PC-3 (cell line): ENCODE data around the gene LPIN1. TPM values are rescaled to one million over a fixed set of nuclear protein-coding genes. Genes with fewer than 3 reads are reported as not detected.

Source experiments
- ATAC-seq: fragments of 200-7000 bp; cut with Tn5 transposase; 2 replicates; pipeline ENCODE4 v1.9.1; 2020; ENCODE audit warnings: mild to moderate bottlenecking, moderate library complexity
- BruUV-seq: library from RNA; stranded (reverse); fragments of 400-500 nt; replicated peaks from 2 replicates; lab custom pipeline; 2021; lab: Mats Ljungman, UMichigan
- CTCF ChIA-PET: fragments of 300-600 bp; sonication (Branson Sonifier 250); formaldehyde crosslinking; loops from one replicate; lab custom pipeline; 2022; ENCODE audit warnings: antibody characterized with exemption; lab: Charles Lee
- POLR2A ChIA-PET: fragments of 300-600 bp; sonication (Branson Sonifier 250); formaldehyde crosslinking; loops from one replicate; lab custom pipeline; 2022; ENCODE audit warnings: antibody characterized with exemption; ENCODE audit not compliant: unreplicated experiment; lab: Charles Lee
- DNase-seq: peaks from one replicate; pipeline ENCODE4 v3.0.0-alpha.2; 2015
- H2AFZ ChIP-seq: fragments of 300-600 bp; sonication (generic); 2 replicates; pipeline ENCODE4 v1.6.0; 2016; ENCODE audit warnings: antibody characterized with exemption, low read length
- H3F3A ChIP-seq: fragments of 300-600 bp; sonication (generic); one replicate; pipeline ENCODE4 v1.6.0; 2017; ENCODE audit warnings: antibody characterized with exemption, low read length, control low read depth, mild to moderate bottlenecking; ENCODE audit not compliant: unreplicated experiment
- H3K27ac ChIP-seq: fragments of 300-600 bp; sonication (generic); 2 replicates; pipeline ENCODE4 v1.5.1; 2016; ENCODE audit warnings: mild to moderate bottlenecking, low read length
- H3K27me3 ChIP-seq: fragments of 300-600 bp; sonication (generic); 2 replicates; pipeline ENCODE4 v1.6.1; 2016; ENCODE audit warnings: low read length, mixed read lengths
- H3K36me3 ChIP-seq: fragments of 300-600 bp; sonication (generic); 2 replicates; pipeline ENCODE4 v1.6.1; 2016; ENCODE audit warnings: low read depth, mixed run types, low read length, mixed read lengths
- H3K4me1 ChIP-seq: fragments of 300-600 bp; sonication (generic); 2 replicates; pipeline ENCODE4 v1.5.1; 2016; ENCODE audit warnings: low read length; ENCODE audit not compliant: insufficient read depth
- H3K4me2 ChIP-seq: fragments of 300-600 bp; sonication (generic); 2 replicates; pipeline ENCODE4 v1.6.0; 2016; ENCODE audit warnings: low read length
- H3K4me3 ChIP-seq: fragments of 300-600 bp; sonication (generic); 2 replicates; pipeline ENCODE4 v1.5.1; 2016; ENCODE audit warnings: mild to moderate bottlenecking, low read length, mixed read lengths
- H3K79me2 ChIP-seq: fragments of 300-600 bp; sonication (generic); 2 replicates; pipeline ENCODE4 v1.6.1; 2017; ENCODE audit warnings: low read length, mixed read lengths
- H3K9ac ChIP-seq: fragments of 300-600 bp; sonication (generic); 2 replicates; pipeline ENCODE4 v1.6.0; 2016; ENCODE audit warnings: mild to moderate bottlenecking, low read length
- H3K9me2 ChIP-seq: fragments of 300-600 bp; sonication (generic); replicated peaks from 2 replicates; pipeline ENCODE4 v1.6.1; 2016; ENCODE audit warnings: mixed run types, low read length, mixed read lengths
- H3K9me3 ChIP-seq: fragments of 300-600 bp; sonication (generic); 2 replicates; pipeline ENCODE4 v1.6.1; 2016; ENCODE audit warnings: low read length, mixed read lengths
- H4K20me1 ChIP-seq: fragments of 300-600 bp; sonication (generic); 2 replicates; pipeline ENCODE4 v1.6.1; 2016; ENCODE audit warnings: low read length, mixed read lengths
- CTCF ChIP-seq: fragments of 300-600 bp; sonication (generic); conservative IDR thresholded peaks from 2 replicates; pipeline ENCODE4 v1.5.1; 2017; ENCODE audit warnings: antibody characterized with exemption, low read depth, mild to moderate bottlenecking, low read length
- EZH2 ChIP-seq: fragments of 300-600 bp; sonication (generic); IDR thresholded peaks from one replicate; pipeline ENCODE4 v1.6.1; 2017; ENCODE audit warnings: antibody characterized with exemption, mild to moderate bottlenecking, low read length; ENCODE audit not compliant: unreplicated experiment
- EZH2phosphoT487 ChIP-seq: fragments of 300-600 bp; sonication (generic); IDR thresholded peaks from 2 replicates; pipeline ENCODE4 v1.6.1; 2018; ENCODE audit warnings: mild to moderate bottlenecking, antibody characterized with exemption, low read length, borderline replicate concordance
- intact Hi-C: fragments of 100-400 bp; cut with micrococcal nuclease; formaldehyde crosslinking; loops from 2 replicates; pipeline ENCODE4 v1.9.0; 2023
- total RNA-seq: library from RNA; depleted of rRNA; stranded (reverse); fragments of >200 nt; gene quantifications from 2 replicates; pipeline ENCODE4 v1.2.3, GENCODE V29; 2014

LPIN1 gene
- total RNA-seq, 1 experiment from 2014 or later = 40.9 TPM

DNA sequence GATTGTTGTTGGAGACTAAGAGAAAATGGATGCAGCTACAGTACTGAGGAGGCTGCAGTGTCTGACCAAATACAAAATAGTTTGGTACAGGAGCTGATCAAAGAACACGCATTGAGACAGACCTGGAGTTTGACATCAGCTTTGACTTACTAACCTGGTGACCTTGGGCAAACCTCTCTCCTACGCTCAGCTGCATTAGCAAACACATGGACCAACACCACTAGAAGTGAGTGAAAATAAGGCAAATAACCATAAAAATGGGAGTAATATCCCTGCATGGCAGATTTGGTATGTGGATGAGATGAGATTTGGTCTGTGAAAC is 126.5 kb downstream of the LPIN1 start:
- no peak overlapping the region for H3K4me3 ChIP-seq
- no TSS peak for BruUV-seq
- H3K4me2 ChIP-seq = no peak overlapping the region
- no peak for DNase-seq
- no peaks in the 10 kb centered on the region for H3K9me2 ChIP-seq
- H3K9me3 ChIP-seq = no peaks in the 10 kb centered on the region
- POLR2A ChIA-PET = no interaction called here
- TF ChIP-seq EZH2 = no peak
- TF ChIP-seq EZH2phosphoT487 = no peak
- no peak for TF ChIP-seq CTCF
- no peaks in the 10 kb centered on the region for H4K20me1 ChIP-seq
- H3K79me2 ChIP-seq = no peaks in the 10 kb centered on the region
- no peak for ATAC-seq
- no peak overlapping the region for H3K27ac ChIP-seq
- no peak overlapping the region for H3K9ac ChIP-seq
- intact Hi-C loops = no loop called here
- H3F3A ChIP-seq = no peaks in the 10 kb centered on the region
- H3K36me3 ChIP-seq = no peaks in the 10 kb centered on the region
- H3K27me3 ChIP-seq = no peaks in the 10 kb centered on the region
- H3K4me1 ChIP-seq = no peaks in the 10 kb centered on the region
- CTCF ChIA-PET = no interaction called here
- H2AFZ ChIP-seq = no peak overlapping the region

DNA sequence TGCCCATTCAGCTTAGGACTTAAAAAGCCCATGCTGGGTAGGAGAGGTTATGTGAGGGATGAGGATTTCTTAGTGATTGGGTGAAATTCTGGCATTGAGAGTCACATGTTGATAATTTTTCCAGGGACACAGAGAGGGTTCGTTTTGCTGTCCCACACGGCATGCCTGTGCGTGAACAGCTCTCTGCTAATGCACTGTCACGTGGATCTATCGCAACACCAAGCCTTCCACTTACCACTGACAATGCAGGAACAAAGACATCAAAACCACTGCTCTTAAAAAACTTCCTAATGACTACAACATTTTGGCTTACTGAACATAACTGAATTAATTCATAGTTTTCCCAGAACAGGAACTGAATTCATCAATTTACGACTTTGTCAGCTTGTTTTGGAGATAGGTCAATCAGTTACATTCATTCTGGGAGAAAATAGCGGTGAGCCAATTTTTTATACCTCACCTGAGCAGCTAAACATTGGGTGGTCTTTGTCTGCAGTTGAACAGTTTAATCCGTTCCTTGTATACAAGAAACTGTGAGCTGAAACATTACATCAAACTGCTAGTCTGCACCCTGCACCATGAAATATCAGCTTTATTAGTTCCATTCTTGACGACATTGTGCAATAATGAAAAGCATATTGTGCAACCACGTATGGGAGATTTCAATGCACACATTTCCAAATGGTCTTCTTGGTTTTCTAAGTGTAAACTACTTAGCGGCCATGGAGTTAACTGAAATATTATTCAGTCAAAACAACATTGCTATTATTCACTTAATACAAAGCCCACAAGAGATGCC is 127.1 kb downstream of the LPIN1 start:
- no peak for ATAC-seq
- H3K9me3 ChIP-seq = no peaks in the 10 kb centered on the region
- intact Hi-C loops = no loop called here
- no peaks in the 10 kb centered on the region for H3K79me2 ChIP-seq
- H3K4me2 ChIP-seq = no peak overlapping the region
- no peak overlapping the region for H3K4me3 ChIP-seq
- no peaks in the 10 kb centered on the region for H3K27me3 ChIP-seq
- TF ChIP-seq CTCF = no peak
- no peak for TF ChIP-seq EZH2phosphoT487
- no peak for TF ChIP-seq EZH2
- BruUV-seq = no TSS peak
- no peak overlapping the region for H3K9ac ChIP-seq
- no peak for DNase-seq
- H3K36me3 ChIP-seq = no peaks in the 10 kb centered on the region
- no peak overlapping the region for H2AFZ ChIP-seq
- H4K20me1 ChIP-seq = no peaks in the 10 kb centered on the region
- no peak overlapping the region for H3K27ac ChIP-seq
- H3K9me2 ChIP-seq = no peaks in the 10 kb centered on the region
- ChIA-PET CTCF (no interaction called here), POLR2A (no interaction called here)
- H3F3A ChIP-seq = no peaks in the 10 kb centered on the region
- no peaks in the 10 kb centered on the region for H3K4me1 ChIP-seq

DNA sequence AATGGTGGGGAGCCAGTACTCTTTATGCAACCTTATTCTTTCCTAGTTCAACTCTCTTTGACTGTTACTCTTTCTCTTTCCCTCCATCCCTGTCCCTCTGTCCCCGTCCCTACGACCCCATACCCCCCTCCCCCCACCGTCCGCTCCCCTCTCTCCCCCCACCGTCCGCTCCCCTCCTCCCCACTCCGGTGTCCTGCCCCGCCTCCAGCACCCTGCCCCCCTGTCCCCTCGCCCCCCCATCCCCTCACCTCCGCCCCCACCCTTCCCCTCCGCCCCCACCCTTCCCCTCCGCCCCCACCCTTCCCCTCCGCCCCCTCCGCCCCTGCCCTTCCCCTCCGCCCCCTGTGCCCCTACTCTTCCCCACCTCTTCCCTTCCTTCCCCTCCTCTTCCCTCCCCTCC is 128.4 kb downstream of the LPIN1 start:
- Histone ChIP-seq H3K79me2 (no peaks in the 10 kb centered on the region), H3K27ac (no peak overlapping the region), H4K20me1 (no peaks in the 10 kb centered on the region), H3K27me3 (no peaks in the 10 kb centered on the region), H3K9ac (no peak overlapping the region), H3K4me1 (no peaks in the 10 kb centered on the region), H3K9me3 (no peaks in the 10 kb centered on the region), H3K4me2 (no peak overlapping the region), H3K9me2 (no peaks in the 10 kb centered on the region), H3K4me3 (no peak overlapping the region), H2AFZ (no peak overlapping the region), H3F3A (no peaks in the 10 kb centered on the region), H3K36me3 (no peaks in the 10 kb centered on the region)
- TF ChIP-seq EZH2phosphoT487 = no peak
- TF ChIP-seq EZH2 = no peak
- TF ChIP-seq CTCF = no peak
- DNase-seq = no peak
- ChIA-PET POLR2A (no interaction called here), CTCF (no interaction called here)
- no TSS peak for BruUV-seq
- no peak for ATAC-seq
- intact Hi-C loops = no loop called here
